ENCODE measurements around the gene ABCC8. TPM values are rescaled to one million over a fixed set of nuclear protein-coding genes. Genes with fewer than 3 reads are reported as not detected.

ABCC8 gene
- total and polyA plus RNA-seq, 2 of the 8 experiments (the other 6 are each of a cell fraction or from before 2014, with no cell fraction given) = 3.7 to 4.9 TPM

- TF ChIP-seq TBP (IDR thresholded peaks at IDR 0.05; ENCODE audit: low read depth, low read length) (no peak), HDAC6 (IDR thresholded peaks at IDR 0.05; ENCODE audit: low read depth, low read length) (no peak), PHF8 (conservative IDR thresholded peaks at IDR 0.05; ENCODE audit: low read depth, low read length) (no peak), CHD7 (IDR thresholded peaks at IDR 0.05; ENCODE audit: insufficient replicate concordance, low read length) (no peak)
- TF ChIP-seq, protein P1, sequence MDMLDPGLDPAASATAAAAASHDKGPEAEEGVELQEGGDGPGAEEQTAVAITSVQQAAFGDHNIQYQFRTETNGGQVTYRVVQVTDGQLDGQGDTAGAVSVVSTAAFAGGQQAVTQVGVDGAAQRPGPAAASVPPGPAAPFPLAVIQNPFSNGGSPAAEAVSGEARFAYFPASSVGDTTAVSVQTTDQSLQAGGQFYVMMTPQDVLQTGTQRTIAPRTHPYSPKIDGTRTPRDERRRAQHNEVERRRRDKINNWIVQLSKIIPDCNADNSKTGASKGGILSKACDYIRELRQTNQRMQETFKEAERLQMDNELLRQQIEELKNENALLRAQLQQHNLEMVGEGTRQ (IDR thresholded peaks at IDR 0.05; ENCODE audit: low read length) = no peak
Observed at GRCh38 chr11:17383461-17383860, 93.2 kb downstream of the ABCC8 start (continued).
